H1 (cell line): ENCODE measurements around the gene PNLIPRP1. TPM values are rescaled to one million over a fixed set of nuclear protein-coding genes. Genes with fewer than 3 reads are reported as not detected.

Source experiments
- CTCF ChIA-PET: fragments of 300-600 bp; sonication (Branson Sonifier 250); formaldehyde crosslinking; loops from one replicate; lab custom pipeline; 2021; ENCODE audit not compliant: partially characterized antibody; lab: Charles Lee
- POLR2A ChIA-PET: fragments of 300-600 bp; sonication (Branson Sonifier 250); formaldehyde crosslinking; loops from one replicate; lab custom pipeline; 2021; ENCODE audit warnings: inconsistent platforms; ENCODE audit not compliant: partially characterized antibody; lab: Charles Lee
- DNase-seq, 2 experiments: peaks; one replicate each; pipeline versions ENCODE4 v3.0.0 to v3.0.0-alpha.2; 2010 to 2022; ENCODE audit warnings: low spot score in 2 of 2, low read depth in 1 of 2, mixed read lengths in 1 of 2
- FAIRE-seq: peaks from 2 replicates; lab custom pipeline; 2011; peaks lifted over from hg19 to GRCh38; lab: Jason Lieb, UNC
- H2AFZ ChIP-seq: 2 replicates; pipeline ENCODE4 v1.8.1; 2012; ENCODE audit warnings: low read length, inconsistent platforms
- H2AK5ac ChIP-seq: 2 replicates; pipeline ENCODE4 v1.6.1; 2013; ENCODE audit warnings: low read depth, low read length
- H2BK120ac ChIP-seq: replicated peaks from 2 replicates; pipeline ENCODE3; 2013; ENCODE audit warnings: low read depth, low read length, inconsistent platforms
- H2BK12ac ChIP-seq: 2 replicates; pipeline ENCODE4 v1.6.1; 2013; ENCODE audit warnings: low read depth, low read length
- H2BK15ac ChIP-seq: 2 replicates; pipeline ENCODE4 v1.6.1; 2013; ENCODE audit warnings: low read length
- H2BK20ac ChIP-seq: 2 replicates; pipeline ENCODE4 v1.6.1; 2013; ENCODE audit warnings: low read length
- H2BK5ac ChIP-seq: 2 replicates; pipeline ENCODE4 v1.6.1; 2013; ENCODE audit warnings: low read depth, low read length
- H3K14ac ChIP-seq: 2 replicates; pipeline ENCODE4 v1.6.1; 2013; ENCODE audit warnings: inconsistent platforms; ENCODE audit not compliant: insufficient read length
- H3K18ac ChIP-seq: 2 replicates; pipeline ENCODE4 v1.6.1; 2013; ENCODE audit warnings: low read length; ENCODE audit errors: extremely low read depth
- H3K23ac ChIP-seq: 2 replicates; pipeline ENCODE4 v1.6.1; 2013; ENCODE audit warnings: inconsistent platforms; ENCODE audit not compliant: insufficient read length
- H3K23me2 ChIP-seq: 2 replicates; pipeline ENCODE4 v1.6.1; 2013; ENCODE audit warnings: low read depth, low read length
- H3K27ac ChIP-seq: 2 replicates; pipeline ENCODE4 v1.6.1; 2011; ENCODE audit warnings: low read depth, low read length, inconsistent platforms
- H3K27me3 ChIP-seq, 4 experiments: replicated peaks in 1 of 4; 1 replicate in 1 of 4; 2 replicates in 3 of 4; pipeline versions ENCODE4 v1.6.1 to v1.8.1; 2011 to 2013; ENCODE audit warnings: low read length in 3 of 4, mild to moderate bottlenecking in 3 of 4, inconsistent platforms in 2 of 4, mixed read lengths in 2 of 4, moderate library complexity in 1 of 4; ENCODE audit not compliant: control insufficient read depth in 3 of 4, insufficient read depth in 3 of 4; ENCODE audit errors: extremely low read depth in 1 of 4
- H3K36me3 ChIP-seq, 4 experiments: 2 replicates each; pipeline versions ENCODE4 v1.6.1 to v1.8.1; 2011 to 2013; ENCODE audit warnings: mild to moderate bottlenecking in 4 of 4, low read length in 3 of 4, moderate library complexity in 2 of 4, control low read depth in 1 of 4, inconsistent platforms in 1 of 4; ENCODE audit not compliant: insufficient read depth in 4 of 4, control insufficient read depth in 2 of 4
- H3K4ac ChIP-seq: replicated peaks from 2 replicates; pipeline ENCODE3; 2013; ENCODE audit warnings: low read length, low read depth, mixed read lengths, inconsistent platforms; ENCODE audit not compliant: insufficient read length
- H3K4me1 ChIP-seq, 4 experiments: replicated peaks in 1 of 4; 1 replicate in 1 of 4; 2 replicates in 3 of 4; pipeline versions ENCODE4 v1.6.1 to v1.8.1; 2011 to 2013; ENCODE audit warnings: low read length in 3 of 4, inconsistent platforms in 2 of 4, mixed read lengths in 1 of 4; ENCODE audit not compliant: insufficient read depth in 4 of 4, control insufficient read depth in 3 of 4
- H3K4me2 ChIP-seq, 2 experiments: 2 replicates each; pipeline versions ENCODE4 v1.6.1 to v1.8.1; 2011 to 2013; ENCODE audit warnings: low read depth in 2 of 2, low read length in 2 of 2, control low read depth in 1 of 2, inconsistent platforms in 1 of 2, mild to moderate bottlenecking in 1 of 2; ENCODE audit not compliant: insufficient read depth in 1 of 2
- H3K4me3 ChIP-seq, 4 experiments: fragments of 200-600, 300-600 bp in 1 of 4; sonication (generic), shearing (Covaris generic), sonication (Bioruptor Twin) in 1 of 4; 2 replicates each; pipeline versions ENCODE4 v1.5.1 to v1.8.1; 2011 to 2016; ENCODE audit warnings: low read length in 4 of 4, low read depth in 3 of 4, control low read depth in 2 of 4, inconsistent platforms in 2 of 4, mild to moderate bottlenecking in 2 of 4, mixed read lengths in 1 of 4, moderate library complexity in 1 of 4; ENCODE audit not compliant: insufficient read depth in 2 of 4; ENCODE audit errors: extremely low read depth in 1 of 4
- H3K56ac ChIP-seq: replicated peaks from 2 replicates; pipeline ENCODE3; 2013; ENCODE audit warnings: low read depth, mild to moderate bottlenecking, mixed read lengths, low read length, inconsistent platforms; ENCODE audit not compliant: insufficient read length
- H3K79me1 ChIP-seq: 2 replicates; pipeline ENCODE4 v1.6.1; 2013; ENCODE audit warnings: low read depth, low read length, control low read depth
- H3K79me2 ChIP-seq, 2 experiments: 2 replicates each; pipeline versions ENCODE4 v1.6.1 to v1.8.1; 2012 to 2013; ENCODE audit warnings: low read length in 2 of 2, mild to moderate bottlenecking in 2 of 2, inconsistent platforms in 1 of 2; ENCODE audit not compliant: insufficient read depth in 2 of 2, control insufficient read depth in 1 of 2
- H3K9ac ChIP-seq, 4 experiments: replicated peaks in 1 of 4; 1 replicate in 1 of 4; 2 replicates in 3 of 4; pipeline versions ENCODE4 v1.6.1 to v1.8.1; 2011 to 2013; ENCODE audit warnings: low read depth in 3 of 4, low read length in 3 of 4, control low read depth in 2 of 4, mild to moderate bottlenecking in 2 of 4, moderate library complexity in 2 of 4, inconsistent platforms in 1 of 4; ENCODE audit errors: extremely low read depth in 1 of 4
- H3K9me3 ChIP-seq, 2 experiments: 2 replicates each; pipeline versions ENCODE4 v1.6.1 to v1.8.1; 2012 to 2013; ENCODE audit warnings: mild to moderate bottlenecking in 2 of 2, moderate library complexity in 2 of 2, control low read depth in 1 of 2, inconsistent platforms in 1 of 2, low read depth in 1 of 2, low read length in 1 of 2, mixed read lengths in 1 of 2; ENCODE audit not compliant: insufficient read depth in 2 of 2
- H4K20me1 ChIP-seq, 2 experiments: replicated peaks in 1 of 2; 2 replicates each; pipeline versions ENCODE3 to v1.8.1; 2011 to 2013; ENCODE audit warnings: inconsistent platforms in 2 of 2, low read length in 2 of 2, mild to moderate bottlenecking in 1 of 2; ENCODE audit not compliant: insufficient read depth in 2 of 2, control insufficient read depth in 1 of 2
- H4K5ac ChIP-seq: 2 replicates; pipeline ENCODE4 v1.6.1; 2013; ENCODE audit warnings: low read length, low read depth, mixed read lengths, inconsistent platforms; ENCODE audit not compliant: insufficient read length
- H4K8ac ChIP-seq: 2 replicates; pipeline ENCODE4 v1.8.0; 2013; ENCODE audit warnings: mild to moderate bottlenecking, moderate library complexity, low read length, inconsistent platforms; ENCODE audit not compliant: insufficient read depth; ENCODE audit errors: extremely low read depth
- H4K91ac ChIP-seq: replicated peaks from 2 replicates; pipeline ENCODE3; 2013; ENCODE audit warnings: low read length, mixed read lengths, inconsistent platforms; ENCODE audit not compliant: insufficient read length
- BCL11A ChIP-seq, 2 experiments: IDR thresholded peaks; one replicate each; pipeline ENCODE4 v1.6.1; 2011; ENCODE audit warnings: low read depth in 2 of 2, low read length in 2 of 2, mild to moderate bottlenecking in 2 of 2
- CTCF ChIP-seq, 3 experiments: IDR thresholded peaks; 1 replicate in 2 of 3; 2 replicates in 1 of 3; pipeline versions ENCODE4 v1.5.1 to v1.6.1; 2011; ENCODE audit warnings: low read length in 3 of 3, mild to moderate bottlenecking in 3 of 3, inconsistent platforms in 2 of 3, low read depth in 1 of 3, moderate library complexity in 1 of 3; ENCODE audit not compliant: insufficient read depth in 1 of 3; ENCODE audit errors: control extremely low read depth in 1 of 3
- GABPA ChIP-seq: IDR thresholded peaks from 2 replicates; pipeline ENCODE4 v1.6.1; 2011; ENCODE audit warnings: mild to moderate bottlenecking, low read length, moderate library complexity, borderline replicate concordance; ENCODE audit not compliant: insufficient read depth
- HDAC2 ChIP-seq, 2 experiments: fragments of 300-600 bp in 1 of 2; sonication (generic) in 1 of 2; IDR thresholded peaks; 2 replicates each; pipeline ENCODE4 v1.6.1; 2011 to 2012; ENCODE audit warnings: low read depth in 2 of 2, low read length in 2 of 2, mild to moderate bottlenecking in 2 of 2, moderate library complexity in 2 of 2, borderline replicate concordance in 1 of 2, inconsistent platforms in 1 of 2
- NRF1 ChIP-seq: IDR thresholded peaks from 2 replicates; pipeline ENCODE4 v1.6.1; 2011; ENCODE audit warnings: mild to moderate bottlenecking, low read depth, low read length, improper control_type of control experiment
- PHF8 ChIP-seq: fragments of 200-600 bp; sonication (generic); conservative IDR thresholded peaks from 2 replicates; pipeline ENCODE4 v1.7.1; 2012; ENCODE audit warnings: low read depth, mild to moderate bottlenecking, inconsistent platforms, low read length, moderate library complexity
- SIN3A ChIP-seq, 2 experiments: IDR thresholded peaks in 1 of 2; conservative IDR thresholded peaks in 1 of 2; 2 replicates each; pipeline ENCODE4 v1.6.1; 2011 to 2012; ENCODE audit warnings: low read length in 2 of 2, improper control_type of control experiment in 1 of 2, low read depth in 1 of 2, mild to moderate bottlenecking in 1 of 2
- TCF12 ChIP-seq: IDR thresholded peaks from 2 replicates; pipeline ENCODE4 v1.6.1; 2011; ENCODE audit warnings: low read depth, mild to moderate bottlenecking, low read length
- TEAD4 ChIP-seq: IDR thresholded peaks from 2 replicates; pipeline ENCODE4 v1.6.1; 2012; ENCODE audit warnings: low read depth, low read length, inconsistent platforms, mixed read lengths
- WGBS, 2 experiments: shearing (Covaris generic) in 1 of 2; methylation state at CpG; one replicate each; pipeline versions ENCODE4 v1.1.6 to v1.1.7; 2013 to 2015; ENCODE audit warnings: low lambda C conversion rate in 2 of 2, mixed read lengths in 2 of 2, inconsistent platforms in 1 of 2, low coverage in 1 of 2, missing lambda C conversion rate in 1 of 2; ENCODE audit not compliant: insufficient replicate concordance in 2 of 2, insufficient coverage in 1 of 2, insufficient read length in 1 of 2; ENCODE audit errors: extremely low coverage in 1 of 2, missing lambda C conversion rate in 1 of 2; 5-methylcytosine and 5-hydroxymethylcytosine counted together
- polyA plus RNA-seq, 7 experiments: library from polyadenylated mRNA; depleted of rRNA in 3 of 7; stranded (reverse) in 5 of 7; unstranded in 2 of 7; fragments of >200 nt in 5 of 7; fragments of 200-250 nt in 2 of 7; gene quantifications; 1 replicate in 5 of 7; 2 replicates in 1 of 7; 4 replicates in 1 of 7; pipeline versions ENCODE4 v1.2.1 to v1.2.3, GENCODE V29; 2011 to 2013; ENCODE audit warnings: missing spikeins in 2 of 7, mixed read lengths in 2 of 7
- total RNA-seq: library from RNA; stranded (reverse); fragmentation: NEBNext Ultra II Directional; extraction: Animal tissue kit (Norgen Biotek cat#: 25700); gene quantifications from 2 replicates; pipeline ENCODE4 v1.2.1, GENCODE V29; 2021

PNLIPRP1 gene
- total and polyA plus RNA-seq, 2 of the 8 experiments (the other 6 are each of a cell fraction or from before 2014, with no cell fraction given) = not detected

GRCh38 chr10:116567335-116567734 lies 23.4 kb upstream of the PNLIPRP1 start:
- POLR2A ChIA-PET = no interaction called here
- no peak overlapping the region for H2BK20ac ChIP-seq
- H3K23me2 ChIP-seq = no peaks in the 10 kb centered on the region; the same call in 1 of the 2 replicates
- H3K23ac ChIP-seq = no peak overlapping the region
- FAIRE-seq (no peak), DNase-seq (no peak)
- no peaks in the 10 kb centered on the region for H3K36me3 ChIP-seq
- H4K20me1 ChIP-seq = no peaks in the 10 kb centered on the region
- H2BK5ac ChIP-seq = no peak overlapping the region
- no peak overlapping the region for H4K91ac ChIP-seq
- H3K27me3 ChIP-seq = no peaks in the 10 kb centered on the region
- H3K14ac ChIP-seq = no peak overlapping the region
- no peak overlapping the region for H2BK15ac ChIP-seq
- no peaks in the 10 kb centered on the region for H3K79me1 ChIP-seq
- no peak overlapping the region for H3K56ac ChIP-seq
- no peaks in the 10 kb centered on the region for H3K4me1 ChIP-seq
- no peak overlapping the region for H4K5ac ChIP-seq
- H3K9ac ChIP-seq = no peak overlapping the region
- H4K8ac ChIP-seq = no peak overlapping the region
- WGBS, 2 experiments = 95% methylated on average over 3 of the region's 3 CpGs; no CpG with 5 or more reads in 1 of the 2 experiments
- CTCF ChIA-PET = no interaction called here
- no peaks in the 10 kb centered on the region for H3K9me3 ChIP-seq
- no peaks in the 10 kb centered on the region for H3K79me2 ChIP-seq
- no peak overlapping the region for H3K4me2 ChIP-seq
- no peak overlapping the region for H2BK12ac ChIP-seq
- no peak overlapping the region for H3K4me3 ChIP-seq
- TF ChIP-seq BCL11A (IDR thresholded peaks at IDR 0.05; ENCODE audit: low read depth in 2 of 2, low read length in 2 of 2) (no peak), HDAC2 (IDR thresholded peaks at IDR 0.05; ENCODE audit: borderline replicate concordance in 1 of 2, low read depth in 2 of 2, low read length in 2 of 2) (no peak), NRF1 (no peak), SIN3A (conservative IDR thresholded peaks at IDR 0.05 in 1 of 2, IDR thresholded peaks at IDR 0.05 in 1 of 2; ENCODE audit: low read depth in 1 of 2, low read length in 2 of 2) (no peak), TCF12 (no peak), GABPA (no peak), CTCF (IDR thresholded peaks at IDR 0.05; ENCODE audit: control extremely low read depth in 1 of 3, insufficient read depth in 1 of 3, low read depth in 1 of 3, low read length in 3 of 3) (no peak), PHF8 (no peak), TEAD4 (no peak)
- H2AFZ ChIP-seq = no peak overlapping the region
- H2BK120ac ChIP-seq = no peak overlapping the region
- no peak overlapping the region for H3K4ac ChIP-seq
- no peak overlapping the region for H3K27ac ChIP-seq
- no peak overlapping the region for H3K18ac ChIP-seq
- no peak overlapping the region for H2AK5ac ChIP-seq
